Choroid plexus epithelial cell (primary cell): ENCODE data around the gene XRCC5.

ENCODE experiments used
- DNase-seq: peaks from one replicate; pipeline ENCODE4 v3.0.0-alpha.2; 2010; ENCODE audit warnings: low read depth
- H3K4me3 ChIP-seq: 2 replicates; pipeline ENCODE4 v1.5.1; 2011; ENCODE audit warnings: low read depth, mild to moderate bottlenecking, control low read depth, low read length, moderate library complexity
- TF ChIP-seq, protein P1 (sequence below): conservative IDR thresholded peaks from 2 replicates; pipeline ENCODE4 v1.5.1; 2011; ENCODE audit warnings: low read depth, mild to moderate bottlenecking, control low read depth, inconsistent platforms, low read length, moderate library complexity

The XRCC5 gene

DNA sequence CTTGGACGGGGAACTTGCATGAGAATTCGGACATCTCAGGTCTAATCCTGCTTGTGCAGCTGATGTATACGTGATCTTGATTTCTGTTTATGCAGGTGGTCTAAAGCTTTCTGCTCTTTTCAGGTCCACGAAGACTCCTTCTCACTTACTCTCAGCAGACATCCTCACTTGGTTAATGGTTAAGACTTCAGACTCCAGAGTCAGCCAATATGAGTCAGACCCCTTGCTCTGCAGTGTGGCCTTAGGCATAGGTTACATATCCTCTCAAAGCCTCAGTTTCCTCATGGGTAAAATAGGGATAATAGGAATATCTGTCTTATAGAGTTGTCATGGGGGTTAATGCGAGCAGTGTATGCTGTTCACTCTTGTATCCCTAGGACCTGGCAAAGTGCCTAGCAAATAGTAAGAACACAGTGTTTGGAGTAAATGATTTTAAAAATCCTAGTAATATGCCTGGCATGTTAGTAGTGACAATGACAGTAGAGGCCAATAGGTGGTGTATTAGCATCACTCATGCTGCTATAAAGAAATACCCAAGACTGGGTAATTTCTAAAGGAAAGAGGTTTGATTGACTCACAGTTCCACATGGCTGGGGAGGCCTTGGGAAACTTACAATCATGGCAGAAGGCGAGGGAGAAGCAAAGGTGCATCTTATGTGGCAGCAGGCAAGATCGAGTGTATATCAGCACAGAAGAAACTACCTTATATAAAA is 42.3 kb downstream of the XRCC5 start:
- TF ChIP-seq, protein P1, sequence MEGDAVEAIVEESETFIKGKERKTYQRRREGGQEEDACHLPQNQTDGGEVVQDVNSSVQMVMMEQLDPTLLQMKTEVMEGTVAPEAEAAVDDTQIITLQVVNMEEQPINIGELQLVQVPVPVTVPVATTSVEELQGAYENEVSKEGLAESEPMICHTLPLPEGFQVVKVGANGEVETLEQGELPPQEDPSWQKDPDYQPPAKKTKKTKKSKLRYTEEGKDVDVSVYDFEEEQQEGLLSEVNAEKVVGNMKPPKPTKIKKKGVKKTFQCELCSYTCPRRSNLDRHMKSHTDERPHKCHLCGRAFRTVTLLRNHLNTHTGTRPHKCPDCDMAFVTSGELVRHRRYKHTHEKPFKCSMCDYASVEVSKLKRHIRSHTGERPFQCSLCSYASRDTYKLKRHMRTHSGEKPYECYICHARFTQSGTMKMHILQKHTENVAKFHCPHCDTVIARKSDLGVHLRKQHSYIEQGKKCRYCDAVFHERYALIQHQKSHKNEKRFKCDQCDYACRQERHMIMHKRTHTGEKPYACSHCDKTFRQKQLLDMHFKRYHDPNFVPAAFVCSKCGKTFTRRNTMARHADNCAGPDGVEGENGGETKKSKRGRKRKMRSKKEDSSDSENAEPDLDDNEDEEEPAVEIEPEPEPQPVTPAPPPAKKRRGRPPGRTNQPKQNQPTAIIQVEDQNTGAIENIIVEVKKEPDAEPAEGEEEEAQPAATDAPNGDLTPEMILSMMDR, result peak; percentile 9
- H3K4me3 ChIP-seq, result no peak overlapping the region
- DNase-seq, result peak; percentile 38

DNA sequence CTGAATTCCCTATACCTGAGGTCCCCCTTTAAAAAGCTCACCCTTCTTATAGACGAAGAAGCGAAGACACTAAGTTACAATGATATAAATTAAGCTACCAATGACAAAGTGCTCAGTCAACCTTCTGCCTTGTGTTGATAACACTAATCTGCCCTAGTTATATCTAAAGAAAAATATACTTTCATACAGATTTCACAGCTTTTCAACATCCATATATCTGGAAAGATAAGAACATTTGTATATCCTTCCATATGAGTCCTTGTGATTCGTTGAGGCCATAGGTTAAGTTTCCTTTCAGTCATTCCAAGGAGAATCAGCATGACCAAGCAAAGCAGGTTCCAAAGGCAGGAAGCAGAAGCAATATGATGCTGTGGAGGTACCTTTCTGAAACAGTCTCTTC is 46.8 kb downstream of the XRCC5 start:
- DNase-seq, result no peak
- no peak overlapping the region for H3K4me3 ChIP-seq
- TF ChIP-seq, protein P1, result no peak

DNA sequence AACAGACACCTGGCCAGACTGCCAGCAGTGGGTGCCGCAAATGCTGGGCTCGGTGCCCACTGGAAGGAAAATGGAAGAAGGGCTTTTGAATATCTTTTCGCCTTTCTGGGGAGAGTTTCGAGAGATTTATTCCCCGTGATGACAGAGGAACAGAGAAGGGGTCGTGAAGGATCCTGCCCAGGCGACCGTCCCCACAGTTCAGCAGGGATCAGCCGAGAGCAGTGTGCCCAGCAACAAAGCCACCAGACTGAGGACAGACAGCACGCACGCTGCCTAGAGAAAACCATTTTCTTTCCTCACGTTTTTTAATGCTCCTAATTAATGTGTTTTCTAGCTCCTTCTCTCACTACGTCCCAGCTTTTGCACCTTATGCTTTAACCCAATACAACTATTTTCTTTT is 47.7 kb downstream of the XRCC5 start:
- H3K4me3 ChIP-seq, result no peak overlapping the region
- no peak for DNase-seq
- TF ChIP-seq, protein P1, result no peak

DNA sequence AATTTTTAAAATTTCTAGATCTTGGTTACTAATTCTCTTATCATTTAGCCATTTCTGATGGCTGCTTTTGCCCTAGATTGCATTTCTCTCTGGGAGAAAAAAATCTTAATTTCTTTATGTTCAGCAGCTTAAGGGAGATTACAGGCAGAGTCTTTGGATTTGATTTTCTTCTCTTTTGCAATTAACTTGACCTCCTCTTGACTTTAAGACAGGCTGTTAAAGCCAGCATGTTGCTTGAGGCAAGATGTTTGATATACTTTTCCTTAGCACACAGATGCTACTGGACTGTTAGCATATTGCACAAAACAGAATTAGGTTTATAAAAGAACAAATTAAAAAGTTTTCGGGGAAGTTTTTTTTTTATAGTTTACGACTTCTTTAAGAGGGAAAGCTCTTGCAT is 50.0 kb downstream of the XRCC5 start:
- TF ChIP-seq, protein P1, result no peak
- no peak overlapping the region for H3K4me3 ChIP-seq
- DNase-seq, result peak; percentile 58

DNA sequence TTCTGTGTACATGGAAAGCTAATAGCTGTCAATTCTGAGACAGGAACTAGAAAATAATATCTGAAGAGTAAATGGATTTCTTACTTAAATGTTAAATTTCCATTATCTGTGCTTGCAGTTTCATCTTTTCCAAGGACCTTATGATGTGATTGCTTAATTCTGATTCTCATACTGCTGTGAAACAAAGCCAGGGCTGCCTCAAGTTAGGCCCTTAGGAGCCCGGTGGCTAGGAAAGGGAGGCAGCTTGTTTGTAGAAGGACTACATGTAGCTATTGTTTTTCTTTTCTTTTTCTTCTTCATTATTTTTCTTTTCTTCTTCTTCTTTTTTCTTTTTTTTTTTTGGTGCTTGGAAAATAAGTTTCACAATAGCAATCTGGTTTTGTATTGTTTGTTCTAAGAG is 50.5 kb downstream of the XRCC5 start:
- DNase-seq, result peak; percentile 23
- TF ChIP-seq, protein P1, result no peak
- no peak overlapping the region for H3K4me3 ChIP-seq

DNA sequence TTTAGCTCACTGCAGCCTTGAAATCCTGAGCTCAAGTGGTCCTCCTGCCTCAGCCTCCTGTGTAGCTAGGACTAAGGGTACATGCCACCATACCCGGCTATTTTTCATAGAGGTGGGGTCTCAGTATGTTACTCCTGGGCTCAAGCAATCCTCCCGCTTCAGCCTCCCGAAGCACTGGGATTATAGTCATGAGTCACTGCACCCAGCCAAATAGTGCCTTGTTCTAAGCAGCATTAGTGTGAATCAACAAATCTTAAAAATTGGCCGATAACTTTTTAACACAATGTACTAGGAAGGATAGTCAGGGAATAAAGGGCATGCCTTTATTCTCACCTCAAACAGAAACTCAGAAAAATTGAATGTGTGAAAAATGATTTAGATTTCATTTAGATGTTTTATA is 51.6 kb downstream of the XRCC5 start:
- TF ChIP-seq, protein P1, result no peak
- no peak overlapping the region for H3K4me3 ChIP-seq
- no peak for DNase-seq

DNA sequence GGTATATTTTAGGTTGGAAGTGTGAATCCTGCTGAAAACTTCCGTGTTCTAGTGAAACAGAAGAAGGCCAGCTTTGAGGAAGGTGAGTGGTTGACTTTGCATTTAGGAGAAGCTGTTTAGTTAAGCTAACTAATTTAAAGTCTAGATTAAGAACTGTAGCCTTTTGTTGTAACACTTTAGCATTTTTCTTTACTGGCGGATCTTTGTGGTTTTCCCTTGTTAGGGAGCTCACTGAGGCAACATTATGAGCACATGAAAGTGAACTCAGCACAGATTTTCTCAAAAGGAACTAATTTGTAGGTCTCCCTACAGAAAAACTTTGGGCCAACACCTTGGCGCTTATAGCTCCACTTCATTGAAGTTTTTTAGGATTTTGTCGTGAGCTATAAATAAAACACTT is 52.8 kb downstream of the XRCC5 start:
- DNase-seq, result no peak
- H3K4me3 ChIP-seq, result no peak overlapping the region
- TF ChIP-seq, protein P1, result no peak
